Measurements from ENCODE around the gene VAPA. TPM values are rescaled to one million over a fixed set of nuclear protein-coding genes. Genes with fewer than 3 reads are reported as not detected.

VAPA gene
- total RNA-seq, 1 donor from 2014 or later = 124 TPM

DNA sequence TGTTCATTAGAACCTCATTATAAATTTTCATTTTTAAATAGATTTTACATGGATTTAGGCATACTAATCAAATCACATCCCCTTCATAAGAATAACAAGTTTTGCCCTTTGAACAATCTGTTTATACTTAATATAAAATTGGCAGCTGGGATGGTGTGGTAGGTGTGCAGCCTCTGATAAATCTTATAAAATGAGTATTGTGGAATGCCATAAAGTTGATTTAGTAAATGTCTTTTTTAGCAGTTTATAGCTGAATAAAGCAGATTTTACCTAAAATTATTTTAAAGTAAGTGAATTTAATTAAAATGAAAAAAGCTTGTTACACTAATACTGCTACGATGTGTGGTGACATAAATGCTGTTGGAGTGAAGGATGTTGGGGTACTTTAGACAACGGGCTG lies 35.5 kb downstream of the VAPA start:
- Mint-ChIP-seq H3K27ac (no peak overlapping the region), H3K36me3 (ENCODE audit: low read depth) (peaks cover 68% of the 10 kb centered on the region), H3K4me3 (no peak overlapping the region), H3K4me1 (peaks cover 12% of the 10 kb centered on the region), H3K9me3 (no peaks in the 10 kb centered on the region), H3K27me3 (no peaks in the 10 kb centered on the region)
- DNase-seq = no peak
- no peak for ATAC-seq (ENCODE audit: low read depth)
- ChIA-PET POLR2A (no interaction called here), CTCF (interaction anchor here (1.7 kb wide), 1 partner anchor 337 kb away, joined by 4 read pairs; no protein-coding TSS in a partner anchor)
- no peak for TF ChIP-seq CTCF (IDR thresholded peaks at IDR 0.05)
- intact Hi-C loops (cut with micrococcal nuclease) = no loop called here

DNA sequence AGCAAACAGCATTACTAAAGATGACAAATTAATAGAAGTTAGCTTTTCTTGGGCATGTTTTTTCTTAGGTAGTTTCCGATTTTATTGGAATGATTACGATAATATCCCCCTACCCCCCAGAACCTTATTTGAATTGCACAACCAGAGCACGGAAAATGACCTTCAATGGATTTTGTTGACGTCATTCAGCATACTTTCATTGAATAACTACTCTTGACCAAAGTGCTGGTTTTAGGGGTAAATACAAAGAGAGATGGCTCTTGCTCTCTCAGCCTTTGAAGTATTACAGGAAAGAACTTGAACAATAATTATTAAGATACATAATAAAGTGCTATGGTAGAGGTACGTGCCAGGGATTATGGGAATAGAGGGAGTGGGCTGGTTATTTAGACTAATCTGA lies 36.0 kb downstream of the VAPA start:
- no peak for ATAC-seq (ENCODE audit: low read depth)
- no peak for TF ChIP-seq CTCF (IDR thresholded peaks at IDR 0.05)
- Mint-ChIP-seq H3K27me3 (no peaks in the 10 kb centered on the region), H3K9me3 (no peaks in the 10 kb centered on the region), H3K36me3 (ENCODE audit: low read depth) (peaks cover 71% of the 10 kb centered on the region), H3K4me3 (no peak overlapping the region), H3K27ac (no peak overlapping the region), H3K4me1 (peaks cover 12% of the 10 kb centered on the region)
- DNase-seq = no peak
- ChIA-PET POLR2A (no interaction called here), CTCF (interaction anchor here (1.7 kb wide), 1 partner anchor 338 kb away, joined by 4 read pairs; no protein-coding TSS in a partner anchor)
- intact Hi-C loops (cut with micrococcal nuclease) = loop anchor here (5.0 kb wide), 1 partner anchor 33 kb away; no protein-coding TSS in a partner anchor

DNA sequence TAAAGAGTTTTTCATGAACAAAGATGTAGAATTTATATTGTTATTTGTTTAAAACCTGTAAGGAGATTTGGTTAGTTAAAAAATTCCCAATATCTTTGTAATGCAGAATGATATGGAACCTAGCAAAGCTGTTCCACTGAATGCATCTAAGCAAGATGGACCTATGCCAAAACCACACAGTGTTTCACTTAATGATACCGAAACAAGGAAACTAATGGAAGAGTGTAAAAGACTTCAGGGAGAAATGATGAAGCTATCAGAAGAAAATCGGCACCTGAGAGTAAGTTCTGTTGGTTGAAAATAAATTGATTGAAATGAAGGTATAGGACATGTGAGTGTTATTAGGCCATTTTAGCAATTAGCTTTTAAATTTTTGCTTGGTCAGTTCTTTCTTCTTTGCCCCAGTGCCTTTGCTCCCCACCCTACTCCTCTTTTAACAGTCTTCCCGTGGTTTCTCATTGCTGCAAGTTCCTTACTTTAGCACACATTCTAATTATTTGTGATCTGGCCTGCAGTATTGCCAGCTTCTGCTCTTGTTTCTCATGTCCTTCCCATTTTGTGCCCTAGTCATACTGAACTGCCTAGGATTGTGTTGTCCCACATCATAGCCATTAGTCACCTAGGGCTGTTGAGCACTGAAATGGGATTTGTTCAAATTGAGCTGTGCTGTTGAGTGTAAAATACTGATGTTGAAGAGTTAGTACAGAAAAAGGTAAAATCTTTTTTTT lies 36.6 kb downstream of the VAPA start:
- intact Hi-C loops (cut with micrococcal nuclease) = loop anchor here (5.0 kb wide), 1 partner anchor 33 kb away; no protein-coding TSS in a partner anchor
- no peak overlapping the region for H3K4me3 Mint-ChIP-seq
- CTCF ChIA-PET = interaction anchor here (1.5 to 1.7 kb wide), 2 partner anchors 338 to 375 kb away, joined by 4 to 5 read pairs; no protein-coding TSS in a partner anchor

DNA sequence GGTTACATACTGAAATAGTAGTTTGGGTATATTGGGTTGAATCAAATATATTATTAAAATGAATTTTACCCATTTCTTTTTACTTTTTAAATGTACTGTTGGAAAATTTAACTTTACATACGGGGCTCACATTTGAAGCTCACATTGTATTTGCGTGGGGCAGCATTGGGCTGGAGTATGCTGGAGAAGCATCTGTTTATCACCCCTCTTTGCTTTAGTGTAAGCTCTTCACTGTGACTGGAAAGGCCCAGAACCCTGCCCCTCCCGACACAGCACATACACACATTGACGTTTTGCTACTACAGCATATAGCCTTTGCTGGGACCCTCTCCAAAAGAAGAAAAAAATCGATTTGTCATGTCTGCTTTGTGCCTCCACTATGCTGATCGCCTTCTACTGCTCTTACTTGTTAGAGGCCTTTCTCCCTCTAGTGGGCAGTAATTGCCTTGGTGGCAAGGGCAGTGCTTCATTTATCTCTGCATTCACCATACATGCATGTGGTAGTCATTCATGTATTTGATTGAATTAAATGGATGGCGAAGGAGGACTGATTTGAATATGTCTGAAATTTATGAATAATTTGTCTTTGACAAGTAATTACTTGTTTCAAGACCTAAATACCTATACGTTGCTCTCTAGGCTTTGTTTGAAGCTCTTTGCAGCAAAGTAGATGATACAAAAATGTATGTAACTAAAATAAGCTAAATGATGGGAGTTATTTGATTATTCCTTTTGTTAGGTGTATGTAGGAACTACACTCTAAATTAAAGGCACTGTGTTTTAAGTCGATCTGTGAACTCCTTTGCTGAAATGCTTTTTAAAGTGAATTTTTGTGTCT lies 37.4 kb downstream of the VAPA start:
- Mint-ChIP-seq H3K27me3 (no peaks in the 10 kb centered on the region), H3K4me3 (no peak overlapping the region), H3K4me1 (peaks cover 12% of the 10 kb centered on the region), H3K36me3 (ENCODE audit: low read depth) (peaks cover 69% of the 10 kb centered on the region), H3K9me3 (no peaks in the 10 kb centered on the region), H3K27ac (no peak overlapping the region)
- ChIA-PET POLR2A (no interaction called here), CTCF (interaction anchor here (1.1 to 1.5 kb wide), 2 partner anchors 21 to 376 kb away, joined by 4 to 5 read pairs; no protein-coding TSS in a partner anchor)
- ATAC-seq (ENCODE audit: low read depth) (peak; percentile 47), DNase-seq (no peak)
- no peak for TF ChIP-seq CTCF (IDR thresholded peaks at IDR 0.05)
- intact Hi-C loops (cut with micrococcal nuclease) = loop anchor here (5.0 kb wide), 1 partner anchor 34 kb away; no protein-coding TSS in a partner anchor

More for the DNA sequence above, 36.6 kb downstream of the VAPA start:
- Mint-ChIP-seq H3K9me3 (no peaks in the 10 kb centered on the region), H3K36me3 (ENCODE audit: low read depth) (peaks cover 71% of the 10 kb centered on the region), H3K4me1 (peaks cover 12% of the 10 kb centered on the region), H3K27ac (no peak overlapping the region), H3K27me3 (no peaks in the 10 kb centered on the region)
- no peak for DNase-seq
- no peak for ATAC-seq (ENCODE audit: low read depth)
- no peak for TF ChIP-seq CTCF (IDR thresholded peaks at IDR 0.05)
- POLR2A ChIA-PET = no interaction called here
